SKM-1 treated with dmso at 0.1 percent for 144 hours (cell line): ENCODE measurements around the gene KAT7.

Source experiments
- DNase-seq: peaks from one replicate; lab custom pipeline; 2025; ENCODE audit not compliant: unreplicated experiment; lab: John Stamatoyannopoulos, UW

KAT7 gene

GRCh38 chr17:49866882-49867413 lies 78.5 kb downstream of the KAT7 start:
- DNase-seq: no peak

GRCh38 chr17:49869038-49869374 lies 80.5 kb downstream of the KAT7 start:
- no peak for DNase-seq

- DNase-seq: no peak
These were observed 81.8 kb downstream of the KAT7 start for GRCh38 chr17:49870298-49870697.

- DNase-seq: no peak
These were observed 82.7 kb downstream of the KAT7 start for GRCh38 chr17:49871211-49871610.

- DNase-seq: no peak
These were observed 84.4 kb downstream of the KAT7 start for GRCh38 chr17:49872754-49873377.

- DNase-seq: no peak
These were observed 85.0 kb downstream of the KAT7 start for GRCh38 chr17:49873466-49873865.

GRCh38 chr17:49873926-49874325 lies 85.4 kb downstream of the KAT7 start:
- DNase-seq: no peak

- no peak for DNase-seq
These were observed 86.4 kb downstream of the KAT7 start for GRCh38 chr17:49874911-49875310.

GRCh38 chr17:49875685-49876084 lies 87.2 kb downstream of the KAT7 start:
- no peak for DNase-seq

GRCh38 chr17:49878931-49879904 lies 90.7 kb downstream of the KAT7 start:
- no peak for DNase-seq

- peak; percentile 67 for DNase-seq
These were observed 92.0 kb downstream of the KAT7 start for GRCh38 chr17:49880291-49881053.

GRCh38 chr17:49881054-49881402 lies 92.5 kb downstream of the KAT7 start:
- no peak for DNase-seq

GRCh38 chr17:49882434-49882833 lies 94.0 kb downstream of the KAT7 start:
- no peak for DNase-seq
